GM12872 (cell line): ENCODE measurements around the gene HIVEP3.
A peak's percentile ranks its signal among the peaks of the same experiment; 100 is the strongest.

Experiments used
- CTCF ChIP-seq: IDR thresholded peaks from 3 replicates; pipeline ENCODE4 v1.5.1; 2011; ENCODE audit warnings: low read depth, mild to moderate bottlenecking, low read length, moderate library complexity; ENCODE audit not compliant: insufficient read depth

The HIVEP3 gene

GRCh38 chr1:41486053-41486370 lies 432.7 kb downstream of the HIVEP3 start:
- no peak for TF ChIP-seq CTCF

GRCh38 chr1:41485605-41486004 lies 433.1 kb downstream of the HIVEP3 start:
- no peak for TF ChIP-seq CTCF

- TF ChIP-seq CTCF: peak; percentile 56
Observed at GRCh38 chr1:41484402-41485241, 434.1 kb downstream of the HIVEP3 start, which contains the start of gene EDN2. Gene EDN2 (minus strand): TSS chr1:41484683. CDS start chr1:41484601, 82 bp downstream.

- no peak for TF ChIP-seq CTCF
Observed at GRCh38 chr1:41483960-41484401, 434.7 kb downstream of the HIVEP3 start.

GRCh38 chr1:41483001-41483850 lies 435.5 kb downstream of the HIVEP3 start:
- TF ChIP-seq CTCF: no peak

- TF ChIP-seq CTCF: no peak
Observed at GRCh38 chr1:41482001-41482765, 436.5 kb downstream of the HIVEP3 start.
